ENCODE results near the gene PTPRK. TPM values are rescaled to one million over a fixed set of nuclear protein-coding genes. Genes with fewer than 3 reads are reported as not detected.

PTPRK gene
- total RNA-seq, 2 experiments from 2014 or later = 0.50 to 0.53 TPM

DNA sequence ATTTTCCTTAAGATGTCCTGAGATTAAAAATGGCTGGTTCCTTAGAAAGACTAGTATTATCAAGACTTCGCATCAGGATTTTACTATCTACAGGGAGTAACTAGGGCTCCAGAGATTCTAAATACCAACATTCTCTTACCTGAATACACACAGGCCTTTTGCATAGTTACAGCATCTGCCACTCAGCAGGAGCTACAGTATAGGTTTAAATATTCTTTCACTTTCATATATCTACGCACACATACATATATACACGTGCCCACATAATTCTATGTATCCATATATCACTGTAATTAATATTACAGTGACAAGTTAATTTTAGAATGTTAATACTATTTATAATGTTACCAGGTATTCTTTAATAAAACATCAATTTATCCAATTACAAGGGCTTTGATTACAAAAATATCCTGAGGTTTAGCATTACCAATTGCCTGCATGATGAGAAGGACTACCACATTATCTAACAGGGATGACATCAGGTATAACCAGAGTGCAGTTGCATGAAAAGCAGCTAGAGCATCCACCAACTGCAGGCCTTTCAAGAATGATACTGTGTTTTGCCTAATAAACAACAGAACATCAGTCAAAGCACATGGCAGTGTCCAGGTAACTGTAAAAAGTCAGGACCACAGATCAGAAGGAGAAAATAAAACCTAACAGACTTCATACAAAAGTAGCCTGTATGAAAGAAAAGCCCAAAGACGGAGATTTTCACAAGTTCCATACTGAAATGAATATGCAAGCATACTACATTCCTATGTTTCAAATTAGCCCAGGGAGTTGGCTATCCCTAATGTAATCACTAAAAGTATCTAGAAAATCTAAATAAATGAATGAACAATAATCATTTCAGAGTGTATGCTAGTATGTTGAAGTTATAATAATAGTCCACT lies 268.7 kb downstream of the PTPRK start:
- Mint-ChIP-seq H3K4me3 (no peak overlapping the region), H3K4me1 (peaks cover 13% of the 10 kb centered on the region), H3K36me3 (ENCODE audit: low read depth) (no peaks in the 10 kb centered on the region), H3K27ac (no peak overlapping the region), H3K27me3 (no peaks in the 10 kb centered on the region), H3K9me3 (peaks cover 2% of the 10 kb centered on the region)
- CTCF ChIA-PET = no interaction called here
- DNase-seq = no peak
- POLR2A ChIA-PET = no interaction called here

DNA sequence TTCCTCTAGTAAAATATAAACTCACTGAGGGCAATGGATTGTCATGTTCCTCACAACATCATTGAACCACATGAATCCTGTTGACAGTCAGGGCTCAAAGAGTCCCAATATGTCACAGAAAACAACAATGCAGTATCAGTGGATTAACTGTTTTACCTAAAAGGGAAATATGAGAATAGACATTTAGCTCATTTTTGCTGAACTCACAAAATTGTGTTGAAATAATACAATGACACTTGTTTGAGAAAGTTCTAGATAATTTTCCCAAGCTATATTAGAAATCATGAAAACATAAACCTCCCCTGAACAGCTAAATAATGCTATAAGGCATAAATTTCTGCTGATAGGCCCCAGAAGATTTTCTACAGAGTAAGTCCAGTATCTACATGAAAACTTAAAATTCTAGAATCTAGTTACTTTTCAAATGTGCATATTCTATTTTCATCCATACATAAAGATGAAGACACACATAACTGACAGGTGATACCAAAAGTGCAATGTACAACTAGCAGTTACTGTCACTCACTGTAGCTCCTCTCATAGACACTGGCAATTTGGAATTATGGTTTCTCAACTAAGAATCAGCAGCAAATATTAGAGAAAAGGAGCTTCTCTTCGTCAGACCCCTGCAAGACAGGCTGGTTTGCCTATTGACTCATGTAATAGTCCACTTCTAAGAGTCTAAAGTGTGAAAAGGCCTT lies 269.9 kb downstream of the PTPRK start:
- Mint-ChIP-seq H3K36me3 (ENCODE audit: low read depth) (no peaks in the 10 kb centered on the region), H3K9me3 (peaks cover 2% of the 10 kb centered on the region), H3K27ac (no peak overlapping the region), H3K4me3 (no peak overlapping the region), H3K27me3 (no peaks in the 10 kb centered on the region), H3K4me1 (peaks cover 13% of the 10 kb centered on the region)
- CTCF ChIA-PET = no interaction called here
- POLR2A ChIA-PET = no interaction called here
- no peak for DNase-seq

DNA sequence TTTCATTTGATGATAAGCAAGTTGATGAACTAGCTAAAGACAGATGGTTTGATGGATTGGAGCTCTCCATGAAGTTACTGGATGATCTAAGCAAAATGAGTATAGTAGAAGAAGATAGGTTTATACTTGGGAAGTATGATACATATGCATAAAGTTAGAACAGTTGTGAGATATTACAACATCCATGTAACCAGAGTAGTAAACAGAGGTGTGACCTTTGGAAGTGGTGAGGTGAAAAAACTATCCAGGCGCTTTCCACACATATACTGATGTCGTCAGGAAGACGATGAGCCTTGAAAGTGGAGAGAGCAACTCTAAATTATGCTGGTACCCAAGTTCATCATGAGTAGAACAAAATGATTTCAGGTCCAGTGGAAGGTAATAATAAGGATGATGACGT lies 271.0 kb downstream of the PTPRK start:
- H3K4me3 Mint-ChIP-seq = no peak overlapping the region
- CTCF ChIA-PET = no interaction called here
- H3K27ac Mint-ChIP-seq = no peak overlapping the region
- H3K4me1 Mint-ChIP-seq = peaks cover 13% of the 10 kb centered on the region
- POLR2A ChIA-PET = no interaction called here
- no peaks in the 10 kb centered on the region for H3K27me3 Mint-ChIP-seq
- H3K9me3 Mint-ChIP-seq = peaks cover 2% of the 10 kb centered on the region
- no peaks in the 10 kb centered on the region for H3K36me3 Mint-ChIP-seq (ENCODE audit: low read depth)
- no peak for DNase-seq

DNA sequence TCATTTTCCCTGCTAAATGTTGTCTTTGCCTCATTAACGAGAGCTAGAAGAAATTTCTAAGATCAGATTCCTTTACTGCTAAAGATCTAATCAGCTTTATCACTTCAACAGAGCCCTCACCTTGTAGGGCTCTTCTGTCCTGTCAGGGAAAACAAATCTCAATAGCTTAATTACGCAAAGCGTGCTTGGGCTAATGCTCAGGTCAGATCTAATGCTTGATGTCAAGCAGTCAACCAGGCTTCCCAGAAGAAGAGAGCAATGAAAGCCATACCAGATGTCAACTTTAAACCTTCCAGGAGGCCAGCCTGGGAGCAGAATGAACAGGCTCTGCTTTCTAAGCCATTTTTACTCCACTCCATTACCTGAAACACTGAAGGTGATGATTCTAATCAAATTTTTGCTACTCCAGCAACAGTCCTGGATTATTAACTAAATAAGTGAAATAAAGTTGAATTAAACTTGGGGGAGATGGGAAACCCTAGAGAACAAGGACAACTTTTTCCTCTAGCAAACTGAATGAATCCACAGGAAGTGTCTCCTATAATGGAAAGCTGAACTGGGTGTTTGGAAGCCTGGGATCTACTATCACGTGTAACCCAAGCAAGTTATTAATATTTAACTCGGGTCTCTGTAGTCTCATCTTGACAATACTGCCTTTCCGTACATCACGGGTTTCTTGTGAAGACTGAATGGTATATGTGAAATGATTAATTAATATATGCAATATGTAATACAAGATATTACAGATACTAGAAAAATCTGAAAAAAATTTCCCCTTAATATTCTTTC lies 273.7 kb downstream of the PTPRK start:
- Mint-ChIP-seq H3K27ac (no peak overlapping the region), H3K36me3 (ENCODE audit: low read depth) (no peaks in the 10 kb centered on the region), H3K4me1 (no peaks in the 10 kb centered on the region), H3K4me3 (no peak overlapping the region), H3K9me3 (peaks cover 2% of the 10 kb centered on the region), H3K27me3 (no peaks in the 10 kb centered on the region)
- DNase-seq = no peak
- ChIA-PET CTCF (no interaction called here), POLR2A (no interaction called here)

DNA sequence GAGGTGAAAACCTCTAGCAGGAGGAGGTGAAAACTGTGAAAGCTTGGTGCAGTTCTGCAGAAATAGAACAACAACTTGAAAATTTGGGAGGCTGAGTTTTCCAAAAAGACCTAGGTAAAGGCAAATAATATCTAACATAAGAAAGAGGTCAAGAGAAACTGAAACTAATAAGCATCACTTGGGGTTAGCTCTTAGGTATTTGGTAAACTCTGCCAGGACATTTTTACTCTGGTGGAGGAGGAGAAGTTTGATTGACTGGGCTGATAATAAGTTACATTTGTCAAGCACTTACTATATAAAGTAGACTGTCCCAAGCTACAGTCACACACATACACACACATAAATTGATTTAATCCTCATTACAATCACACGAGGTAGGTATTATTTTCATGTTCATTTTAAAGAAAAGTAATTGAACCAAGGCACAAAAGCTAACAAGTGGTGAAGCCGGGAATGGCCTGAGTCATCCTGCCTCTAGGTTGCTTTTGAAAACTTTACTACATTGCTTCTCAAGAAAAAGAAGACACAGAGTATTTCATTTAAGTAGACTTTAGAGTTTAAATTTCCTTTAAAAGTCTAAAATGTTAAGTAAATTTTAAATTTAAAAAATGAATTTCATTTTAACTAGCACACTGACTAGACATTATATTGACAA lies 275.5 kb downstream of the PTPRK start:
- Mint-ChIP-seq H3K27ac (no peak overlapping the region), H3K36me3 (ENCODE audit: low read depth) (no peaks in the 10 kb centered on the region), H3K4me3 (no peak overlapping the region), H3K4me1 (no peaks in the 10 kb centered on the region), H3K9me3 (peaks cover 2% of the 10 kb centered on the region), H3K27me3 (no peaks in the 10 kb centered on the region)
- POLR2A ChIA-PET = no interaction called here
- CTCF ChIA-PET = no interaction called here
- no peak for DNase-seq

DNA sequence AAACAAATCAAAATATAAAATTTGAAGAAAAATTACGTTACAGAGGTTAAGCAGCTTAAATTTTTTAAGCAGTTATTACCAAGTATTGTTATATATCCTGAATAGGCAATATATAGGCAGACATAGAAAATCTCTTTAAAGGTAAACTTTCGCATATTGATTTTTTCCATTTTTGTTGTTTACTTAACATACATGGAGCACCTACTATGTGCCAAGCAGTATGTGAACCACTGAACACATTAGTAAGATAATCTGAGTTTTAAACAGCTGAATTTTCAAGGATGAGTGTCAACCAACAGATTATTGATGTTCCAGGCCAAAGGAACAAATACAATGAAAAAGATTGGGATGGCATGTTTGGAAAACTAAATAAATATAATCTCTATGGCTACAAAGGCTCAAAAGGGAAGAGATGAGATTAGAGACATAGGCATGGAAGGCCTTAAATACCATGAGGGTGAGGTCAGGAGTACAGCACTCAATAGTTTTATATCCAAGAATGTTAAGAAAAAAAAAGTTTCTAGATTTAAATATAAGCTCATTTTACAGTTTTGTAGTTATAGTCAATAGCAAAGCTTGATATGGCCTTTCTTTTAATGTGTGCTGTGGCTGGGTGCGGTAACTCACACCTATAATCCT lies 277.5 kb downstream of the PTPRK start:
- Mint-ChIP-seq H3K4me3 (no peak overlapping the region), H3K4me1 (no peaks in the 10 kb centered on the region), H3K36me3 (ENCODE audit: low read depth) (no peaks in the 10 kb centered on the region), H3K27ac (no peak overlapping the region), H3K9me3 (no peaks in the 10 kb centered on the region), H3K27me3 (no peaks in the 10 kb centered on the region)
- ChIA-PET CTCF (no interaction called here), POLR2A (no interaction called here)
- DNase-seq = no peak

DNA sequence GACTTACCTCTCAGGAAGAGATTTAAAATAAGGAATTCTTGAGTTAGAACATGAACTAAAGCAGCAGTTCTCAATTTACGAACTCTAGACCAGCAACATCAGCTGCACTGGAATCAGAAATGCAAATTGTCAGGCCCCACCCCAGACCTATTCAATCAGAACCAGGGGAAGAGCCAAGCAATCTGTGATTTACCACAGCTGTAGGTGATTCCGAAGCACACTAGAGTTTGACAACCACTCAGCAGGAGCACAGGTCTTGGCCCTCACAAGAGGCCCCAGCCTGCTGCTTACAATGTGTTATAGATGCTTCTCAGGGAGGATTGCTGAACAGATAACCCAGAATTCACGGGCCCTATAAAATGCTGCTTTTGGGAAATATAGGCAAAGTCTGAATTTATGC lies 279.2 kb downstream of the PTPRK start:
- ChIA-PET POLR2A (no interaction called here), CTCF (no interaction called here)

DNA sequence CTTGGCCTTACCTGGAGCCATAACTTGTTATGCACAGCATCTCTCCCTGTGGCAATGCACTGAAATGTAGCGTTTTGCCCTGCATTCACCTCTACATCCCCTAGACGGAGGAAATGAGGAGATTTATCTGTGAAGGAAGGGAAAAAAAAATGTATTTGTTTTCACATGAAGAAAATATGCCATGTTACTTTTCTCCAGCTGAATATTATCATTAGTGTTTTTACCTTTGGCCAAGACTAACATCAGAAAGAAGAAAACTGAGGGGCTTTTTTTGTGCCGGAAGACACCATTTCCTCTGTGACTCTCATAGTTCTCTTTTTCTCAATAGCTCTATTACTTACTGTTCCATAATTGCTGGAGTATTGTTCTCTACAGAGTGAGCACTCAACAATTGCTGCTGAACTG lies 280.4 kb downstream of the PTPRK start:
- Mint-ChIP-seq H3K4me1 (no peaks in the 10 kb centered on the region), H3K36me3 (ENCODE audit: low read depth) (no peaks in the 10 kb centered on the region), H3K9me3 (no peaks in the 10 kb centered on the region), H3K4me3 (no peak overlapping the region), H3K27me3 (no peaks in the 10 kb centered on the region), H3K27ac (no peak overlapping the region)
- no peak for DNase-seq
- ChIA-PET POLR2A (interaction anchor here (0.5 kb wide), 1 partner anchor 339 kb away, joined by 3 read pairs; the partner anchor contains the start of gene THEMIS), CTCF (no interaction called here)

More for the DNA sequence above, 279.2 kb downstream of the PTPRK start:
- Mint-ChIP-seq H3K27me3 (no peaks in the 10 kb centered on the region), H3K27ac (no peak overlapping the region), H3K36me3 (ENCODE audit: low read depth) (no peaks in the 10 kb centered on the region), H3K4me3 (no peak overlapping the region), H3K9me3 (no peaks in the 10 kb centered on the region), H3K4me1 (no peaks in the 10 kb centered on the region)
- no peak for DNase-seq

DNA sequence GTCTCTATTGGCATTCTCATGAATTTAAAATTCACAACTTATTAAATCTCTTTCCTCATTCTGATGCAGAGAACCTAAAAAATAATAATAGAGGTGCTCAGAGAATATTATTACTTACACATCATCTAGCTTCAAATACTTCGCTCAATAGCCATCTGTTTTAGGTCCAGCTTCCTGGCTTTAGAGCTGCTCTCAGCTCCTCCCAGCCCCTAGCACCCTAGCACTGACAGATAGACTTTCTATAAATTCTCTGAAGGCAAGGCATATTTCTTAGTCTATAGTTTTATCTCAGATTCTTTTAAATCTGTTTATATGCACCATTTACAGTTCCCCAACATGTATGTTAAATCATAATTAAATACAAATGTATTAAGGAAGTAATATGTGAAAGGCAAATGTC lies 281.3 kb downstream of the PTPRK start:
- H3K27ac Mint-ChIP-seq = no peak overlapping the region
- no peak for DNase-seq
- H3K36me3 Mint-ChIP-seq (ENCODE audit: low read depth) = no peaks in the 10 kb centered on the region
- no peaks in the 10 kb centered on the region for H3K9me3 Mint-ChIP-seq
- no peaks in the 10 kb centered on the region for H3K27me3 Mint-ChIP-seq
- no peak overlapping the region for H3K4me3 Mint-ChIP-seq
- no peaks in the 10 kb centered on the region for H3K4me1 Mint-ChIP-seq
- CTCF ChIA-PET = interaction anchor here (0.7 to 1.2 kb wide), 2 partner anchors 24 to 502 kb away, joined by 3 to 5 read pairs; no protein-coding TSS in a partner anchor
- POLR2A ChIA-PET = no interaction called here

DNA sequence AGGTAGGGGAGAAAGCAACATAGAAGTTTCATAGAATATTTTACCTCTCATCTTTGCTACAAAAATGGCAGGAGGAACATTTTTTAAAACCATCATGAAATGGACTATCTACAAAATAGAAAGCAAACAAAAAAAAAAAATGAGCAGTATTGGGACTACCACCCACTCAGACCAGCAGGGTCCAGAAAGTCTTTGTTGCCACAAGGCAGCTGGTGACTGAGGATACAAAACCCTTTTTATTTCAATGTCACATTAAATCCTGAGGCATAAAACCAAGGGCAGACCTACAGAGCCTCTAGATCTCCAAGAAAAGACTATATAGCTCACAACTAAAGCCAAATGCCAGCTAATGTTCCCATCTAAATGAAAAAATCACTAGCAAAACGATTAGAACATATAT lies 282.2 kb downstream of the PTPRK start:
- DNase-seq = no peak
- no peaks in the 10 kb centered on the region for H3K9me3 Mint-ChIP-seq
- no peaks in the 10 kb centered on the region for H3K4me1 Mint-ChIP-seq
- no peaks in the 10 kb centered on the region for H3K27me3 Mint-ChIP-seq
- no peak overlapping the region for H3K4me3 Mint-ChIP-seq
- H3K27ac Mint-ChIP-seq = no peak overlapping the region
- ChIA-PET POLR2A (no interaction called here), CTCF (interaction anchor here (1.2 kb wide), 1 partner anchor 24 kb away, joined by 5 read pairs; no protein-coding TSS in a partner anchor)
- H3K36me3 Mint-ChIP-seq (ENCODE audit: low read depth) = no peaks in the 10 kb centered on the region

DNA sequence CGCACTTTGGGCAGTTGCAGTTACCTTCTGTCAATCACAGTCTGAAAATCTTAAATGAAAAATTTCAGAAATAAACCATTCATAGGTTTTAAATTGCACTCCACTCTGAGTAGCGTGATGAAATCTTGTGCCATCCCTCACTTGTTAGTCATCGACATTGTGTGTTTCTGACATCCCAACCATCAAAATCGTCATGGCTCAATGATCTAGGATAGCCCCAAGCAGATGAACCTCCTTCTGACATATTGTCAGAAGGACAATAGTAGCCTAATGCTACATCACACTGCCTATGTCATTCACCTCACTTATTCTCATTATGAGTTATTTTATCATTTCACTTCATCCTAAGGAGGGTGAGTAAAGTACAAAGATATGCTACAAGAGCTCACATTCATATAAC lies 284.8 kb downstream of the PTPRK start:
- no peak overlapping the region for H3K4me3 Mint-ChIP-seq
- ChIA-PET POLR2A (no interaction called here), CTCF (no interaction called here)
- no peaks in the 10 kb centered on the region for H3K9me3 Mint-ChIP-seq
- DNase-seq = no peak
- no peaks in the 10 kb centered on the region for H3K36me3 Mint-ChIP-seq (ENCODE audit: low read depth)
- no peaks in the 10 kb centered on the region for H3K27me3 Mint-ChIP-seq
- no peaks in the 10 kb centered on the region for H3K4me1 Mint-ChIP-seq
- no peak overlapping the region for H3K27ac Mint-ChIP-seq

DNA sequence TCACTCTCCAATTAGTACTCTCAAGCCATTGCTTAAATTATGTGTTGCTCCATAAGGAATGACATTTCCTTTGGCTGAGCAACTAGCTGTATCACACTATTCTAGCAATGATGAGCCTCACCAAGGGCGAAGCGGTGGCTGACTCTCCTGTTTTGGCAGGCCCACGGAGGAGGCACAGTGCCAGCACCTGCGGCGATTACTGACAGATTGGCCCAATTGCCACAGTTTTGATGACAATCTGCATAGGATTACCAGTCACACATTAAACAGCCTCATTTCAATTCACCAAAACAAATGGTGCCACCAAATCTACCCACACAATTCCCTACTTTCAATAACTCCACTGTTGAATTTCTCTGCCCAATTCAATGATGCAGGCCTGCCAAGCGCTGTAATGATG lies 286.9 kb downstream of the PTPRK start:
- no peaks in the 10 kb centered on the region for H3K27me3 Mint-ChIP-seq
- POLR2A ChIA-PET = no interaction called here
- no peaks in the 10 kb centered on the region for H3K4me1 Mint-ChIP-seq
- H3K9me3 Mint-ChIP-seq = no peaks in the 10 kb centered on the region
- H3K36me3 Mint-ChIP-seq (ENCODE audit: low read depth) = no peaks in the 10 kb centered on the region
- DNase-seq = no peak
- no peak overlapping the region for H3K27ac Mint-ChIP-seq
- CTCF ChIA-PET = no interaction called here
- no peak overlapping the region for H3K4me3 Mint-ChIP-seq

Measured in activated CD4-positive, alpha-beta memory T cell treated with anti-CD3 and anti-CD28 coated beads, Interleukin-2, amount 10 ng/mL, durations not matched to agents 7 days and 5 days (primary cell).